HG02884 (cell line): ENCODE measurements around the gene CXCL13.
"Not testable (repeated sequence)": the region's sequence is repeated elsewhere in the genome, so short reads cannot be mapped to it uniquely, and the experiment has no call there.

Experiments
- ATAC-seq: cut with Tn5 transposase; IDR thresholded peaks from one replicate; pipeline ENCODE4 v1.9.1; 2021; ENCODE audit warnings: mild to moderate bottlenecking, moderate library complexity; ENCODE audit not compliant: unreplicated experiment

CXCL13 gene

GRCh38 chr4:77605210-77605902 lies at the start of gene CXCL13:
Gene CXCL13, plus strand, starts transcription at chr4:77605820. Its CDS starts 46 bp downstream, at chr4:77605866.
- no peak for ATAC-seq

GRCh38 chr4:77560170-77560569 lies 45.5 kb upstream of the CXCL13 start:
- no peak for ATAC-seq

- not testable (repeated sequence) for ATAC-seq
Observed at GRCh38 chr4:77561720-77562119, 43.9 kb upstream of the CXCL13 start.

GRCh38 chr4:77564231-77564630 lies 41.4 kb upstream of the CXCL13 start:
- ATAC-seq: no peak

GRCh38 chr4:77566148-77566547 lies 39.5 kb upstream of the CXCL13 start:
- no peak for ATAC-seq

- ATAC-seq: no peak
Observed at GRCh38 chr4:77567549-77567948, 38.1 kb upstream of the CXCL13 start.

GRCh38 chr4:77570508-77571214 lies 35.0 kb upstream of the CXCL13 start:
- ATAC-seq: not testable (repeated sequence)

GRCh38 chr4:77576351-77576750 lies 29.3 kb upstream of the CXCL13 start:
- ATAC-seq: no peak

GRCh38 chr4:77578145-77578544 lies 27.5 kb upstream of the CXCL13 start:
- no peak for ATAC-seq

- no peak for ATAC-seq
Observed at GRCh38 chr4:77579406-77580076, 26.1 kb upstream of the CXCL13 start.

- peak; percentile 76 for ATAC-seq
Observed at GRCh38 chr4:77581724-77582123, 23.9 kb upstream of the CXCL13 start.

GRCh38 chr4:77582156-77582555 lies 23.5 kb upstream of the CXCL13 start:
- ATAC-seq: no peak

GRCh38 chr4:77582711-77583110 lies 22.9 kb upstream of the CXCL13 start:
- ATAC-seq: no peak

- peak; percentile 97 for ATAC-seq
Observed at GRCh38 chr4:77586951-77587383, 18.7 kb upstream of the CXCL13 start.

- ATAC-seq: no peak
Observed at GRCh38 chr4:77590482-77590881, 15.1 kb upstream of the CXCL13 start.

- ATAC-seq: no peak
Observed at GRCh38 chr4:77591532-77591931, 14.1 kb upstream of the CXCL13 start.

GRCh38 chr4:77593101-77593500 lies 12.5 kb upstream of the CXCL13 start:
- no peak for ATAC-seq

- ATAC-seq: no peak
Observed at GRCh38 chr4:77593993-77594392, 11.6 kb upstream of the CXCL13 start.

GRCh38 chr4:77595364-77595973 lies 10.2 kb upstream of the CXCL13 start:
- ATAC-seq: no peak

- no peak for ATAC-seq
Observed at GRCh38 chr4:77599378-77599777, 6.2 kb upstream of the CXCL13 start.
